8988T (cell line): ENCODE results near the gene PEX16.

Source experiments
- DNase-seq: peaks from one replicate; pipeline ENCODE4 v3.0.0; 2011

PEX16 gene

GRCh38 chr11:45895553-45896259 is 22.0 kb downstream of the PEX16 start:
- DNase-seq, result no peak

GRCh38 chr11:45894555-45895247 is 23.0 kb downstream of the PEX16 start:
- DNase-seq, result no peak

- no peak for DNase-seq
Observed at GRCh38 chr11:45892856-45893255, 24.8 kb downstream of the PEX16 start.

GRCh38 chr11:45890886-45891550 is 26.7 kb downstream of the PEX16 start:
- DNase-seq, result no peak

- no peak for DNase-seq
Observed at GRCh38 chr11:45889966-45890365, 27.7 kb downstream of the PEX16 start.

GRCh38 chr11:45889555-45889954 is 28.1 kb downstream of the PEX16 start:
- no peak for DNase-seq

GRCh38 chr11:45887587-45887986 is 30.1 kb downstream of the PEX16 start:
- DNase-seq, result no peak

GRCh38 chr11:45886816-45887520 is 30.7 kb downstream of the PEX16 start:
- no peak for DNase-seq

- peak; percentile 43 for DNase-seq
Observed at GRCh38 chr11:45885921-45886721, 31.6 kb downstream of the PEX16 start.

GRCh38 chr11:45885274-45885920 is 32.3 kb downstream of the PEX16 start, which contains the start of gene MAPK8IP1:
Gene MAPK8IP1, plus strand, starts transcription at chr11:45885651. Its CDS starts 170 bp downstream, at chr11:45885821.
- DNase-seq, result peak; percentile 93

GRCh38 chr11:45884596-45885185 is 33.0 kb downstream of the PEX16 start:
- no peak for DNase-seq

GRCh38 chr11:45881708-45882368 is 35.8 kb downstream of the PEX16 start:
- no peak for DNase-seq

- DNase-seq, result no peak
Observed at GRCh38 chr11:45880772-45881570, 36.7 kb downstream of the PEX16 start.

GRCh38 chr11:45879803-45880686 is 37.6 kb downstream of the PEX16 start:
- no peak for DNase-seq

GRCh38 chr11:45877845-45878244 is 39.8 kb downstream of the PEX16 start:
- DNase-seq, result no peak

GRCh38 chr11:45877221-45877620 is 40.5 kb downstream of the PEX16 start:
- no peak for DNase-seq

- DNase-seq, result no peak
Observed at GRCh38 chr11:45876401-45876800, 41.3 kb downstream of the PEX16 start.

- DNase-seq, result peak; percentile 84
Observed at GRCh38 chr11:45872651-45873356, 44.9 kb downstream of the PEX16 start.
